Measurements from ENCODE around the gene CDH23. TPM values are rescaled to one million over a fixed set of nuclear protein-coding genes. Genes with fewer than 3 reads are reported as not detected.

Gene CDH23
- total RNA-seq, 1 experiment from 2014 or later: 2.9 TPM

GRCh38 chr10:71694567-71694968 lies 297.8 kb downstream of the CDH23 start:
- no peak for ATAC-seq

More at GRCh38 chr10:71694567-71694968, 297.8 kb downstream of the CDH23 start:
- Mint-ChIP-seq H3K4me1 (no peaks in the 10 kb centered on the region), H3K36me3 (peaks cover 5% of the 10 kb centered on the region; the same call in 1 of the 2 replicates), H3K27ac (no peak overlapping the region), H3K9me3 (peaks cover 11% of the 10 kb centered on the region), H3K4me3 (no peak overlapping the region), H3K27me3 (ENCODE audit: low read depth) (no peaks in the 10 kb centered on the region)
- POLR2A ChIA-PET: no interaction called here
- TF ChIP-seq USF1 (CRISPR knock-in tag; IDR thresholded peaks at IDR 0.05) (no peak), ZNF416 (CRISPR knock-in tag; IDR thresholded peaks at IDR 0.05) (no peak), USF2 (CRISPR knock-in tag; IDR thresholded peaks at IDR 0.05) (no peak), SP1 (CRISPR knock-in tag; conservative IDR thresholded peaks at IDR 0.05) (no peak), TEAD4 (CRISPR knock-in tag; IDR thresholded peaks at IDR 0.05) (no peak), IRF1 (CRISPR knock-in tag; IDR thresholded peaks at IDR 0.05) (no peak), CDX4 (CRISPR knock-in tag; IDR thresholded peaks at IDR 0.05; ENCODE audit: borderline replicate concordance) (no peak), ZNF281 (CRISPR knock-in tag; IDR thresholded peaks at IDR 0.05) (no peak), ESRRA (CRISPR knock-in tag; IDR thresholded peaks at IDR 0.05; ENCODE audit: borderline replicate concordance) (no peak), SMAD3 (CRISPR knock-in tag; IDR thresholded peaks at IDR 0.05; ENCODE audit: borderline replicate concordance) (no peak), ERG (CRISPR knock-in tag; IDR thresholded peaks at IDR 0.05) (no peak), JAZF1 (CRISPR knock-in tag; IDR thresholded peaks at IDR 0.05) (no peak), AFF4 (CRISPR knock-in tag; IDR thresholded peaks at IDR 0.05; ENCODE audit: borderline replicate concordance) (no peak)
- DNase-seq (ENCODE audit: low spot score): no peak
- CTCF ChIA-PET: interaction anchor here (0.9 to 8.3 kb wide), 13 partner anchors 8 to 298 kb away, joined by 3 to 158 read pairs (median 5); partner anchors contain the start of gene CDH23

Measured in WTC11 (cell line).